Prostate gland (tissue), 2 donors: ENCODE data around the gene C6orf89. TPM values are rescaled to one million over a fixed set of nuclear protein-coding genes. Genes with fewer than 3 reads are reported as not detected.

Experiments
- DNase-seq: peaks from one replicate; pipeline ENCODE4 v3.0.0-alpha.2; 2019; ENCODE audit warnings: low spot score
- H3K27ac ChIP-seq, 2 donors: fragments of 200-600 bp; sonication (generic); 2 replicates each; pipeline ENCODE4 v1.5.1; 2017 to 2019
- H3K27me3 ChIP-seq: fragments of 200-600 bp; sonication (generic); replicated peaks from 2 replicates; pipeline ENCODE4 v1.5.1; 2019; ENCODE audit not compliant: insufficient read depth
- H3K36me3 ChIP-seq, 2 donors: fragments of 200-600 bp; sonication (generic); 1 replicate in 1 of 2; 2 replicates in 1 of 2; pipeline versions ENCODE4 v1.5.1 to v1.8.1; 2017 to 2019
- H3K4me1 ChIP-seq: fragments of 200-600 bp; sonication (generic); replicated peaks from 2 replicates; pipeline ENCODE4 v1.5.1; 2019
- H3K4me3 ChIP-seq, 2 donors: fragments of 200-600 bp; sonication (generic); 2 replicates each; pipeline ENCODE4 v1.5.1; 2017 to 2019
- H3K9me3 ChIP-seq: fragments of 200-600 bp; sonication (generic); 2 replicates; pipeline ENCODE4 v1.5.1; 2017
- POLR2A ChIP-seq: fragments of 450-650 bp; IDR thresholded peaks from one replicate; pipeline ENCODE4 v1.6.1; 2016; ENCODE audit warnings: antibody characterized with exemption, mild to moderate bottlenecking
- POLR2AphosphoS5 ChIP-seq: sonication (generic); formaldehyde crosslinking; IDR thresholded peaks from one replicate; pipeline ENCODE4 v1.6.1; 2017; ENCODE audit warnings: antibody characterized with exemption
- WGBS: methylation state at CpG from one replicate; pipeline ENCODE4 v1.1.5; 2018; 5-methylcytosine and 5-hydroxymethylcytosine counted together
- intact Hi-C: fragments of 100-400 bp; cut with DNase I; formaldehyde crosslinking; loops from one replicate; pipeline ENCODE4 v1.14.2; 2022
- total RNA-seq, 2 donors: library from RNA; depleted of rRNA; stranded (reverse); fragments of >200 nt; gene quantifications; one replicate each; pipeline ENCODE4 v1.1.0, GENCODE V29; 2016
- TF ChIP-seq, protein P1 (sequence below), 4 experiments: fragments of 200-600 bp in 2 of 4; fragments of 450-650 bp in 2 of 4; sonication (generic) in 2 of 4; IDR thresholded peaks; 1 replicate in 3 of 4; 2 replicates in 1 of 4; pipeline ENCODE4 v1.5.1; 2016 to 2019; ENCODE audit warnings: antibody characterized with exemption in 4 of 4, mild to moderate bottlenecking in 2 of 4, moderate library complexity in 2 of 4

Gene C6orf89
- total RNA-seq, 2 donors from 2014 or later, result 54.9 to 96.9 TPM

DNA sequence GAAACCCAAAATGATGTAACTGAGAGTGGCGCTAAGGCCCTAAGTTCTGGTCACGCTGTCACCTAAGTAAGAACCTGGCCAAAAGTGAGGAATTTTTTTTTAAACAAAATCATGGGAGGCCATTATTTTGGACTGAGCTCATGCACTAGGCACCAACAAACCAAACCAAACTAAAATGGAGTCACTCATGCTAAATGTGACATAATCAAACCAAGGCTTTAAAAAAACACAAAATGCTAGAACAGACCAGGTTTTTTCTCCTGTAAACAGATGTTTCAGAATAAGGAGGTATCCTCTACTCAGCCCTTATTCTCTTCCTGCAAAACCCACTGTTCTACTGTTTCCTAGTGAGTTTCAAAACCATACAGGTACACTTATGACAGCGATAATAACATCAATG, 1.1 kb upstream of the C6orf89 start:
- TF ChIP-seq POLR2A (no peak), POLR2AphosphoS5 (no peak)
- TF ChIP-seq, protein P1, sequence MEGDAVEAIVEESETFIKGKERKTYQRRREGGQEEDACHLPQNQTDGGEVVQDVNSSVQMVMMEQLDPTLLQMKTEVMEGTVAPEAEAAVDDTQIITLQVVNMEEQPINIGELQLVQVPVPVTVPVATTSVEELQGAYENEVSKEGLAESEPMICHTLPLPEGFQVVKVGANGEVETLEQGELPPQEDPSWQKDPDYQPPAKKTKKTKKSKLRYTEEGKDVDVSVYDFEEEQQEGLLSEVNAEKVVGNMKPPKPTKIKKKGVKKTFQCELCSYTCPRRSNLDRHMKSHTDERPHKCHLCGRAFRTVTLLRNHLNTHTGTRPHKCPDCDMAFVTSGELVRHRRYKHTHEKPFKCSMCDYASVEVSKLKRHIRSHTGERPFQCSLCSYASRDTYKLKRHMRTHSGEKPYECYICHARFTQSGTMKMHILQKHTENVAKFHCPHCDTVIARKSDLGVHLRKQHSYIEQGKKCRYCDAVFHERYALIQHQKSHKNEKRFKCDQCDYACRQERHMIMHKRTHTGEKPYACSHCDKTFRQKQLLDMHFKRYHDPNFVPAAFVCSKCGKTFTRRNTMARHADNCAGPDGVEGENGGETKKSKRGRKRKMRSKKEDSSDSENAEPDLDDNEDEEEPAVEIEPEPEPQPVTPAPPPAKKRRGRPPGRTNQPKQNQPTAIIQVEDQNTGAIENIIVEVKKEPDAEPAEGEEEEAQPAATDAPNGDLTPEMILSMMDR (IDR thresholded peaks at IDR 0.05), result no peak
- 94% methylated on average over 3 of the region's 3 CpGs for WGBS
- Histone ChIP-seq H3K36me3 (no peaks in the 10 kb centered on the region), H3K27me3 (no peaks in the 10 kb centered on the region), H3K27ac (no peak overlapping the region), H3K9me3 (no peaks in the 10 kb centered on the region), H3K4me1 (peaks cover 5% of the 10 kb centered on the region), H3K4me3 (no peak overlapping the region)
- DNase-seq, result no peak
- intact Hi-C loops, result loop anchor here (5.0 to 10.0 kb wide), 2 partner anchors 130 to 328 kb away; no protein-coding TSS in a partner anchor

- no peak overlapping the region for H3K4me3 ChIP-seq
- 72% methylated on average over 10 of the region's 10 CpGs for WGBS
Observed at GRCh38 chr6:36886950-36887618, 1.3 kb downstream of the C6orf89 start.

GRCh38 chr6:36888115-36888643, 2.4 kb downstream of the C6orf89 start:
- Histone ChIP-seq H3K36me3 (no peaks in the 10 kb centered on the region), H3K4me3 (no peak overlapping the region), H3K9me3 (no peaks in the 10 kb centered on the region), H3K27me3 (no peaks in the 10 kb centered on the region), H3K4me1 (peaks cover 5% of the 10 kb centered on the region), H3K27ac (no peak overlapping the region)
- no peak for TF ChIP-seq POLR2AphosphoS5
- no peak for TF ChIP-seq POLR2A
- TF ChIP-seq, protein P1 (IDR thresholded peaks at IDR 0.05), result no peak
- 92% methylated on average over 7 of the region's 7 CpGs for WGBS
- no peak for DNase-seq
- intact Hi-C loops, result loop anchor here (5.0 to 10.0 kb wide), 2 partner anchors 127 to 324 kb away; no protein-coding TSS in a partner anchor

More at GRCh38 chr6:36886950-36887618, 1.3 kb downstream of the C6orf89 start:
- no peaks in the 10 kb centered on the region for H3K9me3 ChIP-seq
- no peak for TF ChIP-seq POLR2A
- TF ChIP-seq, protein P1 (IDR thresholded peaks at IDR 0.05), result no peak
- TF ChIP-seq POLR2AphosphoS5, result no peak
- DNase-seq, result no peak
- H3K36me3 ChIP-seq, result no peaks in the 10 kb centered on the region
- no peak overlapping the region for H3K27ac ChIP-seq
- H3K27me3 ChIP-seq, result no peaks in the 10 kb centered on the region
- H3K4me1 ChIP-seq, result peaks cover 5% of the 10 kb centered on the region
- intact Hi-C loops, result loop anchor here (2.0 to 10.0 kb wide), 3 partner anchors 92 to 325 kb away; no protein-coding TSS in a partner anchor

- H3K27ac ChIP-seq, result no peak overlapping the region
- no peak for DNase-seq
- WGBS, result 59% methylated on average over 6 of the region's 6 CpGs
- TF ChIP-seq POLR2A (no peak), POLR2AphosphoS5 (no peak)
- TF ChIP-seq, protein P1 (IDR thresholded peaks at IDR 0.05), result no peak
- H3K27me3 ChIP-seq, result no peaks in the 10 kb centered on the region
- H3K9me3 ChIP-seq, result no peaks in the 10 kb centered on the region
- no peak overlapping the region for H3K4me3 ChIP-seq
- H3K4me1 ChIP-seq, result peaks cover 5% of the 10 kb centered on the region
- intact Hi-C loops, result loop anchor here (5.0 to 10.0 kb wide), 2 partner anchors 126 to 323 kb away; no protein-coding TSS in a partner anchor
- no peaks in the 10 kb centered on the region for H3K36me3 ChIP-seq
Observed at GRCh38 chr6:36888654-36889481, 3.1 kb downstream of the C6orf89 start.
